Fibroblast of mammary gland (primary cell): ENCODE results near the gene YARS2.

Source experiments
- DNase-seq: peaks from one replicate; pipeline ENCODE4 v3.0.0-alpha.2; 2010; ENCODE audit warnings: low read depth
- H3K4me3 ChIP-seq: 2 replicates; pipeline ENCODE4 v1.5.1; 2011; ENCODE audit warnings: low read depth, mild to moderate bottlenecking, low read length, moderate library complexity; ENCODE audit not compliant: control insufficient read depth
- TF ChIP-seq, protein P1 (sequence below): conservative IDR thresholded peaks from 2 replicates; pipeline ENCODE4 v1.5.1; 2011; ENCODE audit warnings: low read depth, low read length, inconsistent platforms; ENCODE audit not compliant: control insufficient read depth, insufficient read depth

The YARS2 gene

DNA sequence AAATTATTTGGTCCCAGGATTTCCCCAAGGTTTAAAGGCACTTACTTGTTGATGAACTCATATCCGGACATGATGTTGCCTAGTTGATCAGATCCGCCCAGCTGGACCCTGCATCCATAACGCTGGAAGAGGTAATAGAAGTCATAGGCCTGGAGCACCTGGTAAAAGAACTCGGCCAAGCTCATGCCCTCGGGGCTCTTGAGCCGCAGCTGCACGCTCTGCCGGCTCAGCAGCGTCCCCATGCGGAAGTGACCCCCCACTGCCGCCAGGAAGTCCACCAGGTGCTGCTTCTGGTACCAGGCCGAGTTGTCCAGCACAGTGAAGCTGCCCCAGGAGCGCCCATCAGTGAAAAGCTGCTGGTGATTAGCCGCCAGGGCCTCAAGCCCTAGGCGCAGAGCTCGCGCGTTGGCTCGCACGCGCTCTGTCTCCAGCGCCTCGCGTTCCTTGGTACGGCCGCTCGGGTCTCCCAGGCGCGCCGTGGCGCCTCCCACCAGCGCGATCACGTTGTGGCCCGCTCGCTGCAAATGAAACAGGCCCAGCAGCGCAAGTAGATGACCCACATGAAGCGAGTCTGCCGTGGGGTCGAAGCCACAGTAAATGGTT, 545 bp downstream of the YARS2 start:
- DNase-seq = peak; percentile 86
- TF ChIP-seq, protein P1, sequence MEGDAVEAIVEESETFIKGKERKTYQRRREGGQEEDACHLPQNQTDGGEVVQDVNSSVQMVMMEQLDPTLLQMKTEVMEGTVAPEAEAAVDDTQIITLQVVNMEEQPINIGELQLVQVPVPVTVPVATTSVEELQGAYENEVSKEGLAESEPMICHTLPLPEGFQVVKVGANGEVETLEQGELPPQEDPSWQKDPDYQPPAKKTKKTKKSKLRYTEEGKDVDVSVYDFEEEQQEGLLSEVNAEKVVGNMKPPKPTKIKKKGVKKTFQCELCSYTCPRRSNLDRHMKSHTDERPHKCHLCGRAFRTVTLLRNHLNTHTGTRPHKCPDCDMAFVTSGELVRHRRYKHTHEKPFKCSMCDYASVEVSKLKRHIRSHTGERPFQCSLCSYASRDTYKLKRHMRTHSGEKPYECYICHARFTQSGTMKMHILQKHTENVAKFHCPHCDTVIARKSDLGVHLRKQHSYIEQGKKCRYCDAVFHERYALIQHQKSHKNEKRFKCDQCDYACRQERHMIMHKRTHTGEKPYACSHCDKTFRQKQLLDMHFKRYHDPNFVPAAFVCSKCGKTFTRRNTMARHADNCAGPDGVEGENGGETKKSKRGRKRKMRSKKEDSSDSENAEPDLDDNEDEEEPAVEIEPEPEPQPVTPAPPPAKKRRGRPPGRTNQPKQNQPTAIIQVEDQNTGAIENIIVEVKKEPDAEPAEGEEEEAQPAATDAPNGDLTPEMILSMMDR = peak; percentile 62
- H3K4me3 ChIP-seq = peak overlapping the region; percentile 98

DNA sequence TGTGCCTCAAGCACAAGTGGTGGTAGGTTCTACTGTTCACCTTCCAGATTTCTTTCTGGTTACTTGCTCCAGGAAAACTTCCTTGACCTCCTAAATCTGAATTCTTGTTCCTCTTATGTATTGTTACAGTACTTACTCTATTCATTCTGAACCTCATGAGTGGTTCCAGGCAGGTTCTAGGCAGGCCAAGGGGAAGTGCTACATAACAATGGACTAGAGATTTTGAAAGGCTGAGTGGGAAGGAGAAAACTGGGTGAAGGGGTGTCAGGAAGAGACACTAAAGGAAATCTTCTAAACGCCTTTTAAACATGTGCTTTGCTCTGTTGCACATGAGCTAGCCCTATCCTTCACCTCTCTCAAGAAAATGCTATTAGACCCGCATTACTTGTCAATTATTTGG, 1.6 kb downstream of the YARS2 start:
- DNase-seq = peak; percentile 19
- TF ChIP-seq, protein P1 = no peak
- peak overlapping the region; percentile 98 for H3K4me3 ChIP-seq

DNA sequence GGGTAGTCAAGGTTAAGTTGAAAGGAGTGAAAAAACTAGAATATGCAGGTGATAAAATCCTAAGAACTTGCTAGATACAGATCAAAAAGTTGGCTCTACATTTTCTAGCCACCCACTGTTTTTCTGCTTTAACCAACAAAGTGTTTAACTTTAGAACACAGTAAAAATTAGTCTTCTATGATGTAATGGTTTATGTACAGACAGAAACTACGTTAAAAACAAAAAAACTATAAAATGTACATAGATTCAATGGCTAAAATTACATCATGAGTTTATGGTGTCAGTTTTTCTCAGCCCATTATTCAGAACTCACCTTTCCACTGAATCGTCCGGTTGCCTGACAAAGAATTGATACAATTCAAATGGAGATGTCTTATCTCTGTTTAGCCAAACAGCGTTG, 2.1 kb downstream of the YARS2 start:
- DNase-seq = no peak
- peak overlapping the region; percentile 98 for H3K4me3 ChIP-seq
- TF ChIP-seq, protein P1 = no peak

DNA sequence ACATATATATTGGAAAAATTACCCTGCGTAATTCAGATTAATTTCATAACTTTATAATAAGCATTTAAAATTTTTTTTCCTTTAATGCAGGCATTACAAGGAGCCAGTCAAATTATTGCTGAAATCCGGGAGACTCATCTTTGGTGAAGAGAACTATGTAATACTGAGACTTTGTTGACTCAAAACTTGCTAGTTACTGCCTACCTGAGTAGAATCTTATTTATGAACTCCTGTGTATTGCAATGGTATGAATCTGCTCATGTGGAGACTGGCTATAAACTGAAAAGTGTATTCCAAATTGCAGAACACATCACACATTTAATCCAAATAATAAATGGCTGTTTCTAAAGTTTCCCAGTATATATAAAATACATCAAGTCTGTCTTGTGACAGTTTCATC, 12.4 kb downstream of the YARS2 start:
- TF ChIP-seq, protein P1 = no peak
- no peak for DNase-seq
- H3K4me3 ChIP-seq = no peak overlapping the region

DNA sequence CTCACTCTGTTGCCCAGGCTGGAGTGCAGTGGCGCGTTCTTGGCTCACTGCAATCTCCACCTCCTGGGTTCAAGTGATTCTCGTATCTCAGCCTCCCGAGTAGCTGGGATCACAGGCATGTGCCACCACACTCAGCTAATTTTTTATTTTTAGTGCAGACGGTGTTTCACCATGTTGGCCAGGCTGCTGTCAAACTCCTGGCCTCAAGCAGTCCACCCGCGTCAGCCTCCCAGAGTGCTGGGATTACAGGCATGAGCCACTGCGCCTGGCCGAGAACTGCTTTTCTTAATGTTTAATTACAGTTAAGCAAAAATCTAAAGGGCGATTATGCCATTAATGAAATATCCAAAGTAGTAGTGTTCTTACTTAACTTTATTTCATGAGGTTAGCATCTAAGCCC, 13.6 kb downstream of the YARS2 start:
- DNase-seq = no peak
- H3K4me3 ChIP-seq = no peak overlapping the region
- TF ChIP-seq, protein P1 = no peak

DNA sequence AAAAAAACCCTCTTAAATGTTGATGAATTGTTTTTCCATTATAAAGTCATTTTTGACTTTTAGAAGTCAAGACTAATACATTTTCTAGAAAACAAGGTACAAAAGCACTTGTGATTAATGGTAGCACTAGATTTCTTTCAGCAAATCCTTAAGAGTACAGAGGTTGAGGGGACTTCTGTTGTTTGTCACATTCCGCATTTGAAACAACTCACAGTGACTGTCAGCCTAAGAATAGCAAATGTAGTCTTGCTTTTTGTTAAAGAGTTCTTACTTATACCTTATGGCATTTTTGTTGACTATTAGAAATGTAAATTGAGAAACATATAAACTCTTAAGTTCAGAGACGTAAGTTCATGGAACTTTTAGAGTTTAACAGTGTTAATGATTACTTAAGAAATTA, 16.4 kb downstream of the YARS2 start:
- no peak overlapping the region for H3K4me3 ChIP-seq
- DNase-seq = no peak
- TF ChIP-seq, protein P1 = no peak

DNA sequence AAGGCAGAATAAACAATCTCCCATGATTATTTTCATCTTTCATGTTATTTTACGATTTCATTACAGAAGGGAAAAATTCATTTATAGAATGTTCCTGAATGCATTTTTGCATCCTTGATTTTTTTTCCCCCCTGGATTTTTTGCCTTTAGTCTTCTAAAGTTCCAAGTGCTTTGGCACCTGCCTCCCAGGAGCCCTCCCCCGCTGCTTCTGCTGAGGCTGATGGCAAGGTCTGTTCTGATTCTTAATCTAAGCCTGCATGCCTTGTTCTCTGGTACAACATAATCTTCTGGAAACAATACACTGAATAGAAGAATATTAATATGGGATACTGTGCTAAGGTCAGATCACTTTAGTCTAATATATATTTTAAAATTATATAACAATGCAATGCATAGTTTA, 18.0 kb downstream of the YARS2 start:
- no peak overlapping the region for H3K4me3 ChIP-seq
- TF ChIP-seq, protein P1 = no peak
- DNase-seq = no peak
